Measurements from ENCODE around the gene PRMT1. TPM values are rescaled to one million over a fixed set of nuclear protein-coding genes. Genes with fewer than 3 reads are reported as not detected.

Gene PRMT1
- total and polyA plus RNA-seq, 4 donors = 150 to 249 (median 204) TPM

DNA sequence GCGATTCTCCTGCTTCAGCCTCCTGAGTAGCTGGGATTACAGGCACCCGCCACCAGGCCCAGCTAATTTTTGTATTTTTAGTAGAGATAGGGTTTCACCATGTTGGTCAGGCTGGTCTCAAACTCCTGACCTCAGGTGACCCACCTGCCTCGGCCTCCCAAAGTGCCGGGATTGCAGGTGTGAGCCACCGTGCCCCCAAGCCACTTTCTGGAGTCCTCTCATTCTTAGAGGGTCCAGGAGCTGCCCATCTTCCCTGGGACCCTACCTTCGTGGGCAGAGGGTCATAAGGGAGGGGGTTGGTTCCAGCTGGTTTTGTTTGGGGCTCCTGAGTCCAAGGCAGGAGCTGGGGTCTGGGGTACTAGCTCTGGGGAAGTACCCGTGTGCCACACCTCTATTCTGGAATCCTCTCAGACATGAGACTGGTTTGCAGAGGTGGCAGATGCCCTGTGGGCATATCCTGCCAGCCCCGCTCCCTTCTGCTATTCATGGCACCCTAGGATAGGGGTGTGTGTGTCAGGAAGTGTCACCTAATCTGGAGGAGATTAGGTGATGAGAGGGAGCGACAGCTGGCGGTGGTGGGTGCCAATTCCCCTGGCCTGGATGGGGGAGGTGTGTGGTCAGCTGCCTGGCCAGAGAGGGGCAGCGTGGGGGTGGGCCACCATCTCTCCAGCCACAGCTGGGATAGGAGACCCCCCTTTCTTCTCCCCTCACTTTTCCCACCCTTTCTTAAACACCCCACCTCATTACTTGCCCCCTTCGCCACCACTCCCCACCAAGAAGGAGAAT is 2.1 kb downstream of the PRMT1 start:
- Histone ChIP-seq H3K27me3 (ENCODE audit: control insufficient read depth, insufficient read depth, low read length) (no peaks in the 10 kb centered on the region), H3K36me3 (ENCODE audit: control insufficient read depth, insufficient read depth, low read length) (peaks cover 45% of the 10 kb centered on the region), H3K4me1 (ENCODE audit: control insufficient read depth, insufficient read depth, low read length) (peaks cover 47% of the 10 kb centered on the region), H3K9me3 (ENCODE audit: control insufficient read depth, insufficient read depth, low read length) (no peaks in the 10 kb centered on the region), H3K4me3 (ENCODE audit: low read depth, low read length) (no peak overlapping the region), H3K27ac (ENCODE audit: low read depth, low read length) (no peak overlapping the region)
- 58% methylated on average over 3 of the region's 12 CpGs for WGBS (ENCODE audit: insufficient coverage)
- no peak for DNase-seq (ENCODE audit: low read depth in 4 of 6, low spot score in 6 of 6)

DNA sequence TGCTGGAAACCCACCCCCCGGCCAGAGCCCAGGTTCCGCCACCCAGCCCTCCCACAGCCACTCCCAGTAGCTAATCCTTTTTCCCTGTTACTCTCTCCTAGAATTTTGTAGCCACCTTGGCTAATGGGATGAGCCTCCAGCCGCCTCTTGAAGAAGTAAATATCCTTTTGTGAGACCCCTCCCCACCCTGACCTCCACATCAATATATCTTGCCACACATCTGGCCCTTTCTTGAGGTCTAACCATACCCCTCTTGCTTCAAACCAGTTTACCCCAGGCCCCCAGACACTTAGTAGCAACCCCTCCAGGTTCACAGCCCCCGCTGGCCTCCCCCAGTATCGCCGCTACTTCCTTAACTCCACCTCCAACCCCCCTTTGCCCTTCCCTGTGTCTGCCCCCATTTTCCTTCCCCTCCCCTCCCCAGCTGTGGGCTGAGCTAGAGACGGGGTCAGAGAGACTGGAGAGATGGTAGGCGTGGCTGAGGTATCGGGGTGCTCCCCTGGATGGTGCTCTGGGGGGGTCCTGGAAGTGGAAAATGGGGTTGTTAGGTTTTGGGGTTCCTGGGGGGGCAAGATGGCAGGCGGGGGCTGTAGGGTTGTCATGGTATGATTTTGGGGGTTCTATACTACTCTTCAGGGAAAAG is 2.8 kb downstream of the PRMT1 start:
- Histone ChIP-seq H3K9me3 (ENCODE audit: control insufficient read depth, insufficient read depth, low read length) (no peaks in the 10 kb centered on the region), H3K36me3 (ENCODE audit: control insufficient read depth, insufficient read depth, low read length) (peaks cover 52% of the 10 kb centered on the region), H3K4me3 (ENCODE audit: low read depth, low read length) (peak overlapping the region; percentile 10), H3K4me1 (ENCODE audit: control insufficient read depth, insufficient read depth, low read length) (peaks cover 47% of the 10 kb centered on the region), H3K27ac (ENCODE audit: low read depth, low read length) (peak overlapping the region; percentile 90), H3K27me3 (ENCODE audit: control insufficient read depth, insufficient read depth, low read length) (no peaks in the 10 kb centered on the region)
- 33% methylated on average over 6 of the region's 10 CpGs for WGBS (ENCODE audit: insufficient coverage)
- DNase-seq (ENCODE audit: low read depth in 4 of 6, low spot score in 6 of 6) = no peak

DNA sequence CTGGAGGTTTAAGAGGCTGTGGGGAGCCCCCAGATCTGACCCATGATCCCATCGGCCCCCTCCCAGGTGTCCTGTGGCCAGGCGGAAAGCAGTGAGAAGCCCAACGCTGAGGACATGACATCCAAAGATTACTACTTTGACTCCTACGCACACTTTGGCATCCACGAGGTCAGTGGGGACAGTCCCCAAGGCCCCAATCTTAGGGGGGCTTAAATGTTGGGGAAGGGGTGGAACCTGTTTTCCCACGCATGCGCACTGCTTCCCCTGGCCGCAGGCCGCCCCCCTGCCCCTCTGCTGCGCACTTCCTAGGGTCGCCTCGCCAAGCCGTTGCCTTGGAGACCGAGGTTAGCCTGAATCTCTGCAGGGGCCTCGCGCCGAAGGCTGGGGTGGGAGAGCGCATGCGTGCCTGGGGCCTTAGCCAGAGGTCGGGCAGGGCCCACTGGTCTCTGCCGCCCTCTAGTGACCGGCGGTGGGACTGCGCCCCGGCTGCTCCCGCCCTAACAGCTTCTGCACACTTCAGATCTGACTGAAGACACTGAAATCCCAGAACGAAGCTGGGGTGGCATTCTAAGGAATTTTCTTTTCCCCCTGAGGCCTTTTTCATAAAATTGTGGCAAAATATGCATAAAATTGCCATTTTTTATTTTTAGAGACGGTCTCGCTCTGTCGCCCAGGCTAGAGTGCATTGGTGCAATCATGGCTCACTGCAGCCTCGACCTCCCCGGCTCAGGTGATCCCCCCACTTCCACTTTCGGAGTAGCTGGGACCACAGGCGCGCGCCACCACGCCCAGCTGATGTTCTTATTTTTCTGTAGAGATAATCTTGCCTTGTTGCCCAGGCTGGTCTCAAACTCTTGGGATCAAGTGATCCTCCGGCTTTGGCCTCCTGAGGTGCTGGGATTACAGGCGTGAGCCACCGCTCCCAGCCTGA is 3.6 kb downstream of the PRMT1 start:
- no peaks in the 10 kb centered on the region for H3K27me3 ChIP-seq (ENCODE audit: control insufficient read depth, insufficient read depth, low read length)
- peak in 5 of 6 donors; percentile 87 to 98 (median 89) for DNase-seq (ENCODE audit: low read depth in 4 of 6, low spot score in 6 of 6)
- WGBS (ENCODE audit: insufficient coverage) = 35% methylated on average over 36 of the region's 40 CpGs
- peaks cover 46% of the 10 kb centered on the region for H3K4me1 ChIP-seq (ENCODE audit: control insufficient read depth, insufficient read depth, low read length)
- H3K27ac ChIP-seq (ENCODE audit: low read depth, low read length) = peak overlapping the region; percentile 90
- H3K36me3 ChIP-seq (ENCODE audit: control insufficient read depth, insufficient read depth, low read length) = peaks cover 60% of the 10 kb centered on the region
- H3K4me3 ChIP-seq (ENCODE audit: low read depth, low read length) = peak overlapping the region; percentile 10
- no peaks in the 10 kb centered on the region for H3K9me3 ChIP-seq (ENCODE audit: control insufficient read depth, insufficient read depth, low read length)

DNA sequence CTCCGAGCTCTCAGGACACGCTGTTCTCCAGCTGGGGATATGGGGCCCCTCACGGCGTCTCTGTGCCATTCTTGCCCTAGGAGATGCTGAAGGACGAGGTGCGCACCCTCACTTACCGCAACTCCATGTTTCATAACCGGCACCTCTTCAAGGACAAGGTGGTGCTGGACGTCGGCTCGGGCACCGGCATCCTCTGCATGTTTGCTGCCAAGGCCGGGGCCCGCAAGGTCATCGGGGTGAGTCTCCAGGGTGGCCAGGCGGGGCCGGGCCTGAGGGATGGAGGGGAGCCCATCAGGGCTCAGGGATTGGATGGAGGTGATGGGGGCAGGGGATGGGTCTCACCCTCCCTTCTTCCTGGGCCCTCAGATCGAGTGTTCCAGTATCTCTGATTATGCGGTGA is 4.8 kb downstream of the PRMT1 start:
- Histone ChIP-seq H3K27me3 (ENCODE audit: control insufficient read depth, insufficient read depth, low read length) (no peaks in the 10 kb centered on the region), H3K27ac (ENCODE audit: low read depth, low read length) (no peak overlapping the region), H3K36me3 (ENCODE audit: control insufficient read depth, insufficient read depth, low read length) (peaks cover 70% of the 10 kb centered on the region), H3K4me3 (ENCODE audit: low read depth, low read length) (no peak overlapping the region), H3K9me3 (ENCODE audit: control insufficient read depth, insufficient read depth, low read length) (no peaks in the 10 kb centered on the region), H3K4me1 (ENCODE audit: control insufficient read depth, insufficient read depth, low read length) (peaks cover 39% of the 10 kb centered on the region)
- WGBS (ENCODE audit: insufficient coverage) = 95% methylated on average over 17 of the region's 19 CpGs
- no peak for DNase-seq (ENCODE audit: low read depth in 4 of 6, low spot score in 6 of 6)

DNA sequence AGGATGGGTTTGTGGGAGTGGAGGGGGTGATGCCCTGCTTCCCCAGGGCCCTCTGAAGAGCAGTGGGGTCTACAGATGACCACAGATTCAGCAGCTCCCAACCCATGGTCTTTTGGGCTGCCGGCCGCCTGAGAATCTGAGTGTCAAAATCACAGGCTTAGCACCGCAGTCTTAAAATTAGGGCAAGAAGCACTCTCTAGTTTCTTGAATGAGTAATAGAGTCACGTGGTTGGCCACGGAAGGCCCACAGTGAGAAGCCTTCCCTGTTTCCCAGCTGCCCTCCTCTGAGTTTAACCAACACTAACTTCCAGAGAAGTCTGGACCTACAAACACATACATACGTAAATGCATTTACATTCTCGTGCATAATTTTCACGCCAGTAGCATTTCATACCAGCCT is 5.2 kb downstream of the PRMT1 start:
- Histone ChIP-seq H3K36me3 (ENCODE audit: control insufficient read depth, insufficient read depth, low read length) (peaks cover 74% of the 10 kb centered on the region), H3K27me3 (ENCODE audit: control insufficient read depth, insufficient read depth, low read length) (no peaks in the 10 kb centered on the region), H3K4me3 (ENCODE audit: low read depth, low read length) (no peak overlapping the region), H3K9me3 (ENCODE audit: control insufficient read depth, insufficient read depth, low read length) (no peaks in the 10 kb centered on the region), H3K4me1 (ENCODE audit: control insufficient read depth, insufficient read depth, low read length) (peaks cover 39% of the 10 kb centered on the region), H3K27ac (ENCODE audit: low read depth, low read length) (no peak overlapping the region)
- 96% methylated on average over 6 of the region's 8 CpGs for WGBS (ENCODE audit: insufficient coverage)
- DNase-seq (ENCODE audit: low read depth in 4 of 6, low spot score in 6 of 6) = no peak

DNA sequence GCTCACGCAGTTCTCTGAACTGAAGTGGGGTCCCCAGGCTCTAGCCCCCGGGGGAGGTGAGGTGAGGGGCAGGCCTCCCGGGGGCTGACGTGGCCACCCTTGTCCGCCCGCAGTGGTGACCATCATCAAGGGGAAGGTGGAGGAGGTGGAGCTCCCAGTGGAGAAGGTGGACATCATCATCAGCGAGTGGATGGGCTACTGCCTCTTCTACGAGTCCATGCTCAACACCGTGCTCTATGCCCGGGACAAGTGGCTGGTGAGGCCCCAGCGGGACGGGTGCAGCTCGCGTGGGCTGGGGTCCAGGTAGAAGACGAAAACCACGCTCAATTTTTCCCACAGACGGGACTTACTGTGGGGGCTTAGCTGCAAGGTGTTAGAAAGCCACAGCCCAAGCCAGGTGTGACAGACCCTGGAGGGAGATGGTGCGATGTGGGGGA is 6.8 kb downstream of the PRMT1 start:
- H3K27me3 ChIP-seq (ENCODE audit: control insufficient read depth, insufficient read depth, low read length) = no peaks in the 10 kb centered on the region
- no peak for DNase-seq (ENCODE audit: low read depth in 4 of 6, low spot score in 6 of 6)
- H3K4me3 ChIP-seq (ENCODE audit: low read depth, low read length) = no peak overlapping the region
- H3K9me3 ChIP-seq (ENCODE audit: control insufficient read depth, insufficient read depth, low read length) = no peaks in the 10 kb centered on the region
- no peak overlapping the region for H3K27ac ChIP-seq (ENCODE audit: low read depth, low read length)
- 95% methylated on average over 18 of the region's 18 CpGs for WGBS (ENCODE audit: insufficient coverage)
- peaks cover 90% of the 10 kb centered on the region for H3K36me3 ChIP-seq (ENCODE audit: control insufficient read depth, insufficient read depth, low read length)
- peaks cover 34% of the 10 kb centered on the region for H3K4me1 ChIP-seq (ENCODE audit: control insufficient read depth, insufficient read depth, low read length)

DNA sequence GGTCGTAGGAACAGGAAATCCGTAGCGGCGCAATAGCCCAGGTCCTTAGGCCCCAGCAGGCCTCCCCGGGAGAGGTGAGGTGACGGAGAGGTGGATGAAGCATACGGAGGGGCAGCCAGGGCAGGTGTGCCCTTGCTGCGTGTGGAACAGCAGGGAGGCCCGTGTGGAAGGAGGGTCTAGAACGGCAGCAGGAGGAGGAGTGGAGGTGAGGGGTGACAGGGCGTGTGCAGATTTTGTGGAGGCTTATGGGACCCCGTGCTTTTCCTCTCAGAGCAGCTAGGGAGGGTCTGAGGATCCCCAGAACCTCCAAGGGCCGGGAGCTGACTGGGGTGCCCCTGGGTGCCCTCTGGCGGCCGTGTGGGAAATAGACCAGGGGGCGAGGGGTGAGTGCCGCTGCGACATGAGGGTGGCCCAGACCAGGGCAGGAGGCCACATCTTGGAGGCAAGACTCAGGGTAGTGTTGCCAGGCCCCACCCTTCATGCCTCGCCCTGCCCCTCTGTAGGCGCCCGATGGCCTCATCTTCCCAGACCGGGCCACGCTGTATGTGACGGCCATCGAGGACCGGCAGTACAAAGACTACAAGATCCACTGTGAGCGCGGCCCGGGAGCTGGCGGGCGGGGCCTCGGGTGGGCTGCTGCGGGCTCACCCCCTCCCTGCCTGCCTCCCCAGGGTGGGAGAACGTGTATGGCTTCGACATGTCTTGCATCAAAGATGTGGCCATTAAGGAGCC is 7.3 kb downstream of the PRMT1 start:
- no peak overlapping the region for H3K27ac ChIP-seq (ENCODE audit: low read depth, low read length)
- peaks cover 34% of the 10 kb centered on the region for H3K4me1 ChIP-seq (ENCODE audit: control insufficient read depth, insufficient read depth, low read length)
- WGBS (ENCODE audit: insufficient coverage) = 88% methylated on average over 32 of the region's 35 CpGs
- peaks cover 93% of the 10 kb centered on the region for H3K36me3 ChIP-seq (ENCODE audit: control insufficient read depth, insufficient read depth, low read length)
- H3K27me3 ChIP-seq (ENCODE audit: control insufficient read depth, insufficient read depth, low read length) = peaks cover 2% of the 10 kb centered on the region
- no peaks in the 10 kb centered on the region for H3K9me3 ChIP-seq (ENCODE audit: control insufficient read depth, insufficient read depth, low read length)
- H3K4me3 ChIP-seq (ENCODE audit: low read depth, low read length) = no peak overlapping the region
- no peak for DNase-seq (ENCODE audit: low read depth in 4 of 6, low spot score in 6 of 6)

DNA sequence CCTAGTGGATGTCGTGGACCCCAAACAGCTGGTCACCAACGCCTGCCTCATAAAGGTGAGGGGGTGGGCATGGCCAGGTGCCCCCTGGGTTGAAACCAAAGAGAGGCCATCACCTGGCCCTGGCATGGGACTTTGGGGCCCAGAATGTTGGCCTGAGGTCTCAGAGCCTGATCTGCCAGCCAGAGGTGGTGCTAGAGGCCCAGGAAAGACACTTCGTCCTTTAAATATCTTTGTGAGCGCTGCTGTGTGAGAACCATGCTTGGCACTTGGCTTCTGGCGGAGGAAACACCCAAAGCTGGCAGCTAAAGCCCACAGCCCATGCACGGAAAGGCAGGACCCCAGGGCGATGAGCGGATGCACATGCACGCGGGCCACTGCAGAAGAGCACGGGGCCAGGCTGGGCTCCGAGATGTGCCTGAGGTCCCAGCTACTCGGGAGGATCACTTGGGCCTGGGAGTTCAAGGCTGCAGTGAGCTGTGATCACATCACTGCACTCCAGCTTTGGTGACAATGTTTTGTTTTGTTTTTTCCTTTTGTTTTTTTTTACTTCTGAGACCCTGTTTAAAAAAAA is 8.0 kb downstream of the PRMT1 start:
- Histone ChIP-seq H3K27ac (ENCODE audit: low read depth, low read length) (no peak overlapping the region), H3K27me3 (ENCODE audit: control insufficient read depth, insufficient read depth, low read length) (peaks cover 6% of the 10 kb centered on the region), H3K4me1 (ENCODE audit: control insufficient read depth, insufficient read depth, low read length) (peaks cover 34% of the 10 kb centered on the region), H3K9me3 (ENCODE audit: control insufficient read depth, insufficient read depth, low read length) (no peaks in the 10 kb centered on the region), H3K36me3 (ENCODE audit: control insufficient read depth, insufficient read depth, low read length) (peaks cover 87% of the 10 kb centered on the region), H3K4me3 (ENCODE audit: low read depth, low read length) (no peak overlapping the region)
- WGBS (ENCODE audit: insufficient coverage) = 90% methylated on average over 13 of the region's 13 CpGs
- DNase-seq (ENCODE audit: low read depth in 4 of 6, low spot score in 6 of 6) = no peak

Measured in spinal cord (tissue), 10 donors.